ENCODE measurements around the gene CHCHD3. TPM values are rescaled to one million over a fixed set of nuclear protein-coding genes. Genes with fewer than 3 reads are reported as not detected.

CHCHD3 gene
- total RNA-seq, 1 experiment from 2014 or later: 114 TPM

DNA sequence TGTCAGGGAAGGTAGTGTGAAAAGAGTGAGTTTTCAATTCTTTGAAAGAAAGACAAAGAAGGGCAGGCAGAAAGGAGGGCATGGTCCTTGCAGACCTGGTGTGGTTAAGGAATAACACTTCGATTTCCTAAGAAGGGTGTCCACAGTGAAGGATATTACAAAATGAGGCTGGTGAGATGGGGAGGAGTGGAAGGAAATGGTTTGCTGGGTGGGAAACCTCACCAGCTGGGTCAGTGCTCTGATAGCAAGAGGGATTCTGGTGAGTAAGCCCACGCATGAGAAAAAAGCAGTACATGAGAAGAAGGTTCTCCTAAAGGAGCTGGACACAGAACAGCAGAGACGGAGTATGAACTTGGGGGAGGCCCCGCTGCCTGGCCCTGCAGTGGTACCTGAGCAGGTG is 275.1 kb downstream of the CHCHD3 start (continued):
- TF ChIP-seq ZNF532 (CRISPR knock-in tag; IDR thresholded peaks at IDR 0.05; ENCODE audit: borderline replicate concordance) (no peak), ZBTB43 (CRISPR knock-in tag; IDR thresholded peaks at IDR 0.05) (no peak), ATF2 (CRISPR knock-in tag; IDR thresholded peaks at IDR 0.05; ENCODE audit: borderline replicate concordance, low read depth) (no peak), ZNF138 (CRISPR knock-in tag; conservative IDR thresholded peaks at IDR 0.05) (no peak), ZNF219 (CRISPR knock-in tag; IDR thresholded peaks at IDR 0.05; ENCODE audit: borderline replicate concordance) (no peak), RORB (CRISPR knock-in tag; IDR thresholded peaks at IDR 0.05) (no peak), MXD4 (CRISPR knock-in tag; IDR thresholded peaks at IDR 0.05; ENCODE audit: borderline replicate concordance) (no peak)
- TF ChIP-seq, protein P1, sequence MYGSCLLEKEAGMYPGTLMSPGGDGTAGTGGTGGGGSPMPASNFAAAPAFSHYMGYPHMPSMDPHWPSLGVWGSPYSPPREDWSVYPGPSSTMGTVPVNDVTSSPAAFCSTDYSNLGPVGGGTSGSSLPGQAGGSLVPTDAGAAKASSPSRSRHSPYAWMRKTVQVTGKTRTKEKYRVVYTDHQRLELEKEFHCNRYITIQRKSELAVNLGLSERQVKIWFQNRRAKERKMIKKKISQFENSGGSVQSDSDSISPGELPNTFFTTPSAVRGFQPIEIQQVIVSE (CRISPR knock-in tag; IDR thresholded peaks at IDR 0.05; ENCODE audit: borderline replicate concordance): no peak
- TF ChIP-seq, protein P2, sequence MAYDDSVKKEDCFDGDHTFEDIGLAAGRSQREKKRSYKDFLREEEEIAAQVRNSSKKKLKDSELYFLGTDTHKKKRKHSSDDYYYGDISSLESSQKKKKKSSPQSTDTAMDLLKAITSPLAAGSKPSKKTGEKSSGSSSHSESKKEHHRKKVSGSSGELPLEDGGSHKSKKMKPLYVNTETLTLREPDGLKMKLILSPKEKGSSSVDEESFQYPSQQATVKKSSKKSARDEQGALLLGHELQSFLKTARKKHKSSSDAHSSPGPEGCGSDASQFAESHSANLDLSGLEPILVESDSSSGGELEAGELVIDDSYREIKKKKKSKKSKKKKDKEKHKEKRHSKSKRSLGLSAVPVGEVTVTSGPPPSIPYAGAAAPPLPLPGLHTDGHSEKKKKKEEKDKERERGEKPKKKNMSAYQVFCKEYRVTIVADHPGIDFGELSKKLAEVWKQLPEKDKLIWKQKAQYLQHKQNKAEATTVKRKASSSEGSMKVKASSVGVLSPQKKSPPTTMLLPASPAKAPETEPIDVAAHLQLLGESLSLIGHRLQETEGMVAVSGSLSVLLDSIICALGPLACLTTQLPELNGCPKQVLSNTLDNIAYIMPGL (CRISPR knock-in tag; IDR thresholded peaks at IDR 0.05): no peak
- TF ChIP-seq, protein P3, sequence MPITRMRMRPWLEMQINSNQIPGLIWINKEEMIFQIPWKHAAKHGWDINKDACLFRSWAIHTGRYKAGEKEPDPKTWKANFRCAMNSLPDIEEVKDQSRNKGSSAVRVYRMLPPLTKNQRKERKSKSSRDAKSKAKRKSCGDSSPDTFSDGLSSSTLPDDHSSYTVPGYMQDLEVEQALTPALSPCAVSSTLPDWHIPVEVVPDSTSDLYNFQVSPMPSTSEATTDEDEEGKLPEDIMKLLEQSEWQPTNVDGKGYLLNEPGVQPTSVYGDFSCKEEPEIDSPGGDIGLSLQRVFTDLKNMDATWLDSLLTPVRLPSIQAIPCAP (CRISPR knock-in tag; IDR thresholded peaks at IDR 0.05): no peak
- TF ChIP-seq, protein P4, sequence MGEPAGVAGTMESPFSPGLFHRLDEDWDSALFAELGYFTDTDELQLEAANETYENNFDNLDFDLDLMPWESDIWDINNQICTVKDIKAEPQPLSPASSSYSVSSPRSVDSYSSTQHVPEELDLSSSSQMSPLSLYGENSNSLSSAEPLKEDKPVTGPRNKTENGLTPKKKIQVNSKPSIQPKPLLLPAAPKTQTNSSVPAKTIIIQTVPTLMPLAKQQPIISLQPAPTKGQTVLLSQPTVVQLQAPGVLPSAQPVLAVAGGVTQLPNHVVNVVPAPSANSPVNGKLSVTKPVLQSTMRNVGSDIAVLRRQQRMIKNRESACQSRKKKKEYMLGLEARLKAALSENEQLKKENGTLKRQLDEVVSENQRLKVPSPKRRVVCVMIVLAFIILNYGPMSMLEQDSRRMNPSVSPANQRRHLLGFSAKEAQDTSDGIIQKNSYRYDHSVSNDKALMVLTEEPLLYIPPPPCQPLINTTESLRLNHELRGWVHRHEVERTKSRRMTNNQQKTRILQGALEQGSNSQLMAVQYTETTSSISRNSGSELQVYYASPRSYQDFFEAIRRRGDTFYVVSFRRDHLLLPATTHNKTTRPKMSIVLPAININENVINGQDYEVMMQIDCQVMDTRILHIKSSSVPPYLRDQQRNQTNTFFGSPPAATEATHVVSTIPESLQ (CRISPR knock-in tag; IDR thresholded peaks at IDR 0.05): no peak

GRCh38 chr7:132805766-132806165 is 276.1 kb downstream of the CHCHD3 start:
- Mint-ChIP-seq H3K27me3 (ENCODE audit: low read depth) (no peaks in the 10 kb centered on the region), H3K36me3 (no peaks in the 10 kb centered on the region), H3K4me3 (no peak overlapping the region), H3K4me1 (no peaks in the 10 kb centered on the region), H3K9me3 (no peaks in the 10 kb centered on the region), H3K27ac (no peak overlapping the region)
- ChIA-PET POLR2A (no interaction called here), CTCF (no interaction called here)
- no peak for DNase-seq (ENCODE audit: low spot score)
- ATAC-seq: no peak
- TF ChIP-seq CREB1 (CRISPR knock-in tag; IDR thresholded peaks at IDR 0.05): no peak
- TF ChIP-seq ZNF512 (CRISPR knock-in tag; IDR thresholded peaks at IDR 0.05; ENCODE audit: borderline replicate concordance): no peak
- TF ChIP-seq, protein P5, sequence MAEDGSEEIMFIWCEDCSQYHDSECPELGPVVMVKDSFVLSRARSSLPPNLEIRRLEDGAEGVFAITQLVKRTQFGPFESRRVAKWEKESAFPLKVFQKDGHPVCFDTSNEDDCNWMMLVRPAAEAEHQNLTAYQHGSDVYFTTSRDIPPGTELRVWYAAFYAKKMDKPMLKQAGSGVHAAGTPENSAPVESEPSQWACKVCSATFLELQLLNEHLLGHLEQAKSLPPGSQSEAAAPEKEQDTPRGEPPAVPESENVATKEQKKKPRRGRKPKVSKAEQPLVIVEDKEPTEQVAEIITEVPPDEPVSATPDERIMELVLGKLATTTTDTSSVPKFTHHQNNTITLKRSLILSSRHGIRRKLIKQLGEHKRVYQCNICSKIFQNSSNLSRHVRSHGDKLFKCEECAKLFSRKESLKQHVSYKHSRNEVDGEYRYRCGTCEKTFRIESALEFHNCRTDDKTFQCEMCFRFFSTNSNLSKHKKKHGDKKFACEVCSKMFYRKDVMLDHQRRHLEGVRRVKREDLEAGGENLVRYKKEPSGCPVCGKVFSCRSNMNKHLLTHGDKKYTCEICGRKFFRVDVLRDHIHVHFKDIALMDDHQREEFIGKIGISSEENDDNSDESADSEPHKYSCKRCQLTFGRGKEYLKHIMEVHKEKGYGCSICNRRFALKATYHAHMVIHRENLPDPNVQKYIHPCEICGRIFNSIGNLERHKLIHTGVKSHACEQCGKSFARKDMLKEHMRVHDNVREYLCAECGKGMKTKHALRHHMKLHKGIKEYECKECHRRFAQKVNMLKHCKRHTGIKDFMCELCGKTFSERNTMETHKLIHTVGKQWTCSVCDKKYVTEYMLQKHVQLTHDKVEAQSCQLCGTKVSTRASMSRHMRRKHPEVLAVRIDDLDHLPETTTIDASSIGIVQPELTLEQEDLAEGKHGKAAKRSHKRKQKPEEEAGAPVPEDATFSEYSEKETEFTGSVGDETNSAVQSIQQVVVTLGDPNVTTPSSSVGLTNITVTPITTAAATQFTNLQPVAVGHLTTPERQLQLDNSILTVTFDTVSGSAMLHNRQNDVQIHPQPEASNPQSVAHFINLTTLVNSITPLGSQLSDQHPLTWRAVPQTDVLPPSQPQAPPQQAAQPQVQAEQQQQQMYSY (CRISPR knock-in tag; IDR thresholded peaks at IDR 0.05): no peak
- TF ChIP-seq MYBL2 (CRISPR knock-in tag; IDR thresholded peaks at IDR 0.05): no peak

Measured in WTC11 (cell line).